Stimulated activated naive B cell treated with anti-CD40 and anti-IgM and Interleukin-4, amounts not matched to agents 10 μg/mL and 1 μg/mL and 100 μg/mL, for 72 hours (primary cell): ENCODE measurements around the gene LMTK3.
A peak's percentile ranks its signal among the peaks of the same experiment; 100 is the strongest.

Source experiments
- ATAC-seq, 2 donors: fragments of 150-1000 bp; cut with Tn5 transposase; replicated peaks; 2 replicates each; pipeline ENCODE4 v1.10.0; 2021; ENCODE audit warnings: moderate library complexity in 1 of 2
- DNase-seq: peaks from one replicate; pipeline ENCODE4 v3.0.0; 2021
- H3K27ac Mint-ChIP-seq: one replicate; pipeline ENCODE4 v1.8.0; 2022; ENCODE audit warnings: mild to moderate bottlenecking, mixed read lengths
- H3K27me3 Mint-ChIP-seq, 2 donors: one replicate each; pipeline ENCODE4 v1.8.0; 2022; ENCODE audit warnings: mixed read lengths in 2 of 2
- H3K36me3 Mint-ChIP-seq, 2 donors: one replicate each; pipeline ENCODE4 v1.8.0; 2022; ENCODE audit warnings: mixed read lengths in 2 of 2, mild to moderate bottlenecking in 1 of 2
- H3K4me1 Mint-ChIP-seq, 2 donors: one replicate each; pipeline ENCODE4 v1.8.0; 2022; ENCODE audit warnings: mixed read lengths in 2 of 2, mild to moderate bottlenecking in 1 of 2
- H3K4me3 Mint-ChIP-seq, 2 donors: one replicate each; pipeline ENCODE4 v1.8.0; 2022; ENCODE audit warnings: mild to moderate bottlenecking in 2 of 2, mixed read lengths in 2 of 2, moderate library complexity in 1 of 2
- H3K9me3 Mint-ChIP-seq, 2 donors: one replicate each; pipeline ENCODE4 v1.8.0; 2022; ENCODE audit warnings: mixed read lengths in 2 of 2, mild to moderate bottlenecking in 1 of 2

LMTK3 gene

GRCh38 chr19:48450863-48451262 lies 60.8 kb downstream of the LMTK3 start:
- H3K9me3 Mint-ChIP-seq, result no peaks in the 10 kb centered on the region
- peaks cover 37 to 62% of the 10 kb centered on the region in 2 donors for H3K36me3 Mint-ChIP-seq
- no peaks in the 10 kb centered on the region for H3K27me3 Mint-ChIP-seq
- no peak overlapping the region for H3K4me3 Mint-ChIP-seq
- DNase-seq (no peak), ATAC-seq (no peak)
- no peak overlapping the region for H3K27ac Mint-ChIP-seq
- H3K4me1 Mint-ChIP-seq, result peaks cover 19 to 55% of the 10 kb centered on the region in 2 donors

GRCh38 chr19:48450441-48450840 lies 61.2 kb downstream of the LMTK3 start:
- Mint-ChIP-seq H3K27me3 (no peaks in the 10 kb centered on the region), H3K27ac (no peak overlapping the region), H3K4me3 (no peak overlapping the region), H3K36me3 (peaks cover 38 to 60% of the 10 kb centered on the region in 2 donors), H3K9me3 (no peaks in the 10 kb centered on the region), H3K4me1 (peaks cover 19 to 51% of the 10 kb centered on the region in 2 donors)
- ATAC-seq (no peak), DNase-seq (no peak)

GRCh38 chr19:48448563-48448962 lies 63.1 kb downstream of the LMTK3 start:
- peaks cover 22 to 52% of the 10 kb centered on the region in 2 donors for H3K4me1 Mint-ChIP-seq
- no peak overlapping the region for H3K4me3 Mint-ChIP-seq
- H3K27ac Mint-ChIP-seq, result no peak overlapping the region
- H3K9me3 Mint-ChIP-seq, result no peaks in the 10 kb centered on the region
- no peak for ATAC-seq
- DNase-seq, result no peak
- peaks cover 7 to 9% of the 10 kb centered on the region in 2 donors for H3K27me3 Mint-ChIP-seq
- H3K36me3 Mint-ChIP-seq, result peaks cover 30 to 48% of the 10 kb centered on the region in 2 donors

- Mint-ChIP-seq H3K27ac (peak overlapping the region; percentile 98), H3K4me3 (peak overlapping the region; percentile 91 to 98), H3K36me3 (peaks cover 22 to 39% of the 10 kb centered on the region in 2 donors), H3K4me1 (peaks cover 26 to 51% of the 10 kb centered on the region in 2 donors), H3K27me3 (peaks cover 16 to 19% of the 10 kb centered on the region in 2 donors), H3K9me3 (no peaks in the 10 kb centered on the region)
- no peak for DNase-seq
- ATAC-seq, result no peak
These were observed 65.1 kb downstream of the LMTK3 start for GRCh38 chr19:48446579-48446978.

GRCh38 chr19:48445606-48446481 lies 65.8 kb downstream of the LMTK3 start, which contains the start of gene GRWD1:
Gene GRWD1, plus strand, starts transcription at chr19:48445983. Its CDS starts 23 bp downstream, at chr19:48446006.
- H3K27ac Mint-ChIP-seq, result peak within 1 kb of the TSS; percentile 98
- peak; percentile 92 to 94 for ATAC-seq
- H3K9me3 Mint-ChIP-seq, result no peaks in the 10 kb centered on the region
- peak within 1 kb of the TSS; percentile 91 to 98 for H3K4me3 Mint-ChIP-seq
- peak; percentile 92 for DNase-seq
- peaks cover 17 to 32% of the 10 kb centered on the region in 2 donors for H3K36me3 Mint-ChIP-seq
- H3K4me1 Mint-ChIP-seq, result peaks cover 26 to 48% of the 10 kb centered on the region in 2 donors
- peaks cover 19 to 26% of the 10 kb centered on the region in 2 donors for H3K27me3 Mint-ChIP-seq

GRCh38 chr19:48445256-48445605 lies 66.4 kb downstream of the LMTK3 start:
- Mint-ChIP-seq H3K27me3 (peaks cover 19 to 33% of the 10 kb centered on the region in 2 donors), H3K9me3 (no peaks in the 10 kb centered on the region), H3K27ac (peak overlapping the region; percentile 98), H3K4me1 (peaks cover 26 to 48% of the 10 kb centered on the region in 2 donors), H3K36me3 (peaks cover 17 to 30% of the 10 kb centered on the region in 2 donors), H3K4me3 (peak overlapping the region; percentile 91 to 98)
- DNase-seq (no peak), ATAC-seq (peak; percentile 54 to 60)

GRCh38 chr19:48444936-48445200 lies 66.8 kb downstream of the LMTK3 start:
- Mint-ChIP-seq H3K4me3 (peak overlapping the region; percentile 91 to 98), H3K27ac (no peak overlapping the region), H3K27me3 (peaks cover 19 to 34% of the 10 kb centered on the region in 2 donors), H3K9me3 (no peaks in the 10 kb centered on the region), H3K4me1 (peaks cover 26 to 48% of the 10 kb centered on the region in 2 donors), H3K36me3 (peaks cover 17 to 30% of the 10 kb centered on the region in 2 donors)
- ATAC-seq (no peak), DNase-seq (no peak)

GRCh38 chr19:48444129-48444935 lies 67.3 kb downstream of the LMTK3 start:
- Mint-ChIP-seq H3K4me1 (peaks cover 26 to 46% of the 10 kb centered on the region in 2 donors), H3K9me3 (no peaks in the 10 kb centered on the region), H3K36me3 (peaks cover 14 to 26% of the 10 kb centered on the region in 2 donors), H3K27me3 (peaks cover 19 to 39% of the 10 kb centered on the region in 2 donors), H3K27ac (peak overlapping the region; percentile 85), H3K4me3 (peak overlapping the region; percentile 91 to 98)
- DNase-seq, result no peak
- no peak for ATAC-seq

- peaks cover 19 to 39% of the 10 kb centered on the region in 2 donors for H3K27me3 Mint-ChIP-seq
- peaks cover 9 to 20% of the 10 kb centered on the region in 2 donors for H3K36me3 Mint-ChIP-seq
- ATAC-seq, result no peak
- H3K9me3 Mint-ChIP-seq, result no peaks in the 10 kb centered on the region
- H3K4me1 Mint-ChIP-seq, result peaks cover 24 to 42% of the 10 kb centered on the region in 2 donors
- H3K27ac Mint-ChIP-seq, result no peak overlapping the region
- DNase-seq, result no peak
- H3K4me3 Mint-ChIP-seq, result peak overlapping the region in 1 of 2 donors; percentile 98
These were observed 67.9 kb downstream of the LMTK3 start for GRCh38 chr19:48443731-48444128.

- Mint-ChIP-seq H3K27me3 (peaks cover 19 to 39% of the 10 kb centered on the region in 2 donors), H3K27ac (no peak overlapping the region), H3K36me3 (peaks cover 5 to 15% of the 10 kb centered on the region in 2 donors), H3K4me1 (peaks cover 19 to 39% of the 10 kb centered on the region in 2 donors), H3K9me3 (no peaks in the 10 kb centered on the region), H3K4me3 (no peak overlapping the region)
- no peak for ATAC-seq
- no peak for DNase-seq
These were observed 68.4 kb downstream of the LMTK3 start for GRCh38 chr19:48443256-48443655.

- H3K27me3 Mint-ChIP-seq, result peaks cover 24 to 46% of the 10 kb centered on the region in 2 donors
- ATAC-seq (no peak), DNase-seq (no peak)
- peaks cover 17 to 32% of the 10 kb centered on the region in 2 donors for H3K4me1 Mint-ChIP-seq
- H3K36me3 Mint-ChIP-seq, result peaks cover 3 to 13% of the 10 kb centered on the region in 2 donors
- peak overlapping the region; percentile 55 to 66 for H3K4me3 Mint-ChIP-seq
- peak overlapping the region; percentile 77 for H3K27ac Mint-ChIP-seq
- H3K9me3 Mint-ChIP-seq, result no peaks in the 10 kb centered on the region
These were observed 69.3 kb downstream of the LMTK3 start for GRCh38 chr19:48442116-48443035.

GRCh38 chr19:48441360-48442050 lies 70.1 kb downstream of the LMTK3 start:
- Mint-ChIP-seq H3K9me3 (no peaks in the 10 kb centered on the region), H3K27ac (peak overlapping the region; percentile 77), H3K27me3 (peaks cover 32 to 55% of the 10 kb centered on the region in 2 donors), H3K4me3 (peak overlapping the region; percentile 55 to 66), H3K36me3 (peaks cover 3 to 11% of the 10 kb centered on the region in 2 donors), H3K4me1 (peaks cover 15 to 26% of the 10 kb centered on the region in 2 donors)
- ATAC-seq (no peak), DNase-seq (no peak)

GRCh38 chr19:48436586-48436985 lies 75.0 kb downstream of the LMTK3 start:
- Mint-ChIP-seq H3K4me1 (no peaks in the 10 kb centered on the region), H3K27ac (no peak overlapping the region), H3K4me3 (no peak overlapping the region), H3K27me3 (peaks cover 30 to 51% of the 10 kb centered on the region in 2 donors), H3K36me3 (no peaks in the 10 kb centered on the region), H3K9me3 (peaks cover 0 to under 1% of the 10 kb centered on the region in 2 donors)
- DNase-seq (no peak), ATAC-seq (no peak)
